Measurements from ENCODE around the gene MAP2K6. TPM values are rescaled to one million over a fixed set of nuclear protein-coding genes. Genes with fewer than 3 reads are reported as not detected.

Gene MAP2K6
- total RNA-seq, 2 experiments from 2014 or later: 10.3 to 27.6 TPM

GRCh38 chr17:69573396-69573795, 158.9 kb downstream of the MAP2K6 start:
- no peaks in the 10 kb centered on the region for H3K79me2 ChIP-seq (ENCODE audit: insufficient read depth, low read depth, low read length)
- no peak overlapping the region for H3K4me3 ChIP-seq (ENCODE audit: low read depth, low read length, poor library complexity, severe bottlenecking)
- no TSS peak for BruUV-seq (replicated peaks)
- no peaks in the 10 kb centered on the region for H3K9me2 ChIP-seq (ENCODE audit: insufficient read depth, low read length)
- POLR2A ChIA-PET: interaction anchor here (8.3 kb wide), 1 partner anchor 10 kb away, joined by 67 read pairs; no protein-coding TSS in a partner anchor
- CTCF ChIA-PET (ENCODE audit: unreplicated experiment): interaction anchor here (1.0 kb wide), 1 partner anchor 33 kb away, joined by 4 read pairs; no protein-coding TSS in a partner anchor
- H3K27ac ChIP-seq (ENCODE audit: low read depth, low read length, poor library complexity, severe bottlenecking): peak overlapping the region; percentile 13
- H3K4me1 ChIP-seq (ENCODE audit: insufficient read depth, low read length, poor library complexity, severe bottlenecking): peaks cover 94% of the 10 kb centered on the region
- intact Hi-C loops (cut with micrococcal nuclease; ENCODE audit: unreplicated experiment): no loop called here
- peak overlapping the region; percentile 80; the same call in 1 of the 2 replicates for H2AFZ ChIP-seq (ENCODE audit: low read length)
- H3K36me3 ChIP-seq (ENCODE audit: insufficient read depth, low read length): no peaks in the 10 kb centered on the region
- H4K20me1 ChIP-seq (ENCODE audit: insufficient read depth, low read length): no peaks in the 10 kb centered on the region
- H3K4me2 ChIP-seq (ENCODE audit: low read length): peak overlapping the region; percentile 32; the same call in 1 of the 2 replicates
- H3K9me3 ChIP-seq (ENCODE audit: low read length): no peaks in the 10 kb centered on the region
- no peak for TF ChIP-seq CTCF (conservative IDR thresholded peaks at IDR 0.05; ENCODE audit: low read length)
- TF ChIP-seq EZH2phosphoT487 (IDR thresholded peaks at IDR 0.05; ENCODE audit: borderline replicate concordance, low read depth, low read length): no peak
- DNase-seq (ENCODE audit: low spot score): no peak

- Histone ChIP-seq H3K27ac (ENCODE audit: low read depth, low read length, poor library complexity, severe bottlenecking) (peak overlapping the region; percentile 94), H3K79me2 (ENCODE audit: insufficient read depth, low read depth, low read length) (no peaks in the 10 kb centered on the region), H3K4me3 (ENCODE audit: low read depth, low read length, poor library complexity, severe bottlenecking) (peak overlapping the region; percentile 7), H3K4me2 (ENCODE audit: low read length) (peak overlapping the region; percentile 47), H4K20me1 (ENCODE audit: insufficient read depth, low read length) (no peaks in the 10 kb centered on the region), H3K4me1 (ENCODE audit: insufficient read depth, low read length, poor library complexity, severe bottlenecking) (peaks cover 94% of the 10 kb centered on the region), H3K9me2 (ENCODE audit: insufficient read depth, low read length) (no peaks in the 10 kb centered on the region), H2AFZ (ENCODE audit: low read length) (peak overlapping the region; percentile 80; the same call in 1 of the 2 replicates), H3K36me3 (ENCODE audit: insufficient read depth, low read length) (no peaks in the 10 kb centered on the region), H3K9me3 (ENCODE audit: low read length) (no peaks in the 10 kb centered on the region)
- BruUV-seq (replicated peaks): TSS peak; percentile 6
- DNase-seq (ENCODE audit: low spot score): peak; percentile 45
- no peak for TF ChIP-seq CTCF (conservative IDR thresholded peaks at IDR 0.05; ENCODE audit: low read length)
- POLR2A ChIA-PET: interaction anchor here (0.6 to 8.3 kb wide), 9 partner anchors 9 to 394 kb away, joined by 3 to 67 read pairs (median 4); partner anchors contain the start of gene MAP2K6
- intact Hi-C loops (cut with micrococcal nuclease; ENCODE audit: unreplicated experiment): loop anchor here (5.0 kb wide), 1 partner anchor 1392 kb away; no protein-coding TSS in a partner anchor
- CTCF ChIA-PET (ENCODE audit: unreplicated experiment): interaction anchor here (1.0 to 1.6 kb wide), 2 partner anchors 32 to 33 kb away, joined by 4 to 5 read pairs; no protein-coding TSS in a partner anchor
Measured at GRCh38 chr17:69574257-69575197, 160.0 kb downstream of the MAP2K6 start.

All from OCI-LY7 (cell line).